ENCODE results near the gene NOVA1.

NOVA1 gene

DNA sequence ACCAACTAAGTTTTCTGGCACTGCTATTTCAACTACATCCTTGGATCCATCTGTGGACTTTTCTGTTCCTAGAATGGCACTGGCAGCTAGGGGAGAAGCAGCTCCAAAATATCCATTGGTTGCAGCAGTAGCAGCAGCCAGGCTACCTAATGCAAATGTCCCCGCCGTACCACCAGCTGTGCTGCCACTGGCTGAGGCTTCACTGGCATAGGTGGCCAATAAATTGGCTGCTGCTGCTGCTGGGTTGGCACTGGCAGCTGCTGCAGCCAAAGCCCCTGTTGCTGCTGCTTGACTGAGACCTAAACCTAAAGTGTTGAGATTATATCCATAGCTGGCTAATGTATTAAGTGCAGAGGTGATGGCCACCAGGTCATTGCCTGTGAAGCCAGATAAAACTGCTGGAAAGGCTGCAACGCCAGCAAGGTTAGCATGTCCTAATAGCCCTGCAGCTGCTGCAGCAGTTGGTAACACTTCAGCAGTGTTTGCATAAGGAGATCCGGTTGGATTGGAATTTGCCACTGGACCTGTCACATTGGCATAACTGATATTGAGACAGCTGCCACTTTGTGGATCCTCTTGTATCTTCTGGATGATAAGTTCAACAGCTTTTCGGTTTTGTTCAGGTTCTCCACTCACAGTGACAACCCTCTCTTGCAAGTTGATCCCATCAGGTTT, 149.5 kb downstream of the NOVA1 start:
- TF ChIP-seq, protein P1, sequence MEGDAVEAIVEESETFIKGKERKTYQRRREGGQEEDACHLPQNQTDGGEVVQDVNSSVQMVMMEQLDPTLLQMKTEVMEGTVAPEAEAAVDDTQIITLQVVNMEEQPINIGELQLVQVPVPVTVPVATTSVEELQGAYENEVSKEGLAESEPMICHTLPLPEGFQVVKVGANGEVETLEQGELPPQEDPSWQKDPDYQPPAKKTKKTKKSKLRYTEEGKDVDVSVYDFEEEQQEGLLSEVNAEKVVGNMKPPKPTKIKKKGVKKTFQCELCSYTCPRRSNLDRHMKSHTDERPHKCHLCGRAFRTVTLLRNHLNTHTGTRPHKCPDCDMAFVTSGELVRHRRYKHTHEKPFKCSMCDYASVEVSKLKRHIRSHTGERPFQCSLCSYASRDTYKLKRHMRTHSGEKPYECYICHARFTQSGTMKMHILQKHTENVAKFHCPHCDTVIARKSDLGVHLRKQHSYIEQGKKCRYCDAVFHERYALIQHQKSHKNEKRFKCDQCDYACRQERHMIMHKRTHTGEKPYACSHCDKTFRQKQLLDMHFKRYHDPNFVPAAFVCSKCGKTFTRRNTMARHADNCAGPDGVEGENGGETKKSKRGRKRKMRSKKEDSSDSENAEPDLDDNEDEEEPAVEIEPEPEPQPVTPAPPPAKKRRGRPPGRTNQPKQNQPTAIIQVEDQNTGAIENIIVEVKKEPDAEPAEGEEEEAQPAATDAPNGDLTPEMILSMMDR (conservative IDR thresholded peaks at IDR 0.05) = no peak

DNA sequence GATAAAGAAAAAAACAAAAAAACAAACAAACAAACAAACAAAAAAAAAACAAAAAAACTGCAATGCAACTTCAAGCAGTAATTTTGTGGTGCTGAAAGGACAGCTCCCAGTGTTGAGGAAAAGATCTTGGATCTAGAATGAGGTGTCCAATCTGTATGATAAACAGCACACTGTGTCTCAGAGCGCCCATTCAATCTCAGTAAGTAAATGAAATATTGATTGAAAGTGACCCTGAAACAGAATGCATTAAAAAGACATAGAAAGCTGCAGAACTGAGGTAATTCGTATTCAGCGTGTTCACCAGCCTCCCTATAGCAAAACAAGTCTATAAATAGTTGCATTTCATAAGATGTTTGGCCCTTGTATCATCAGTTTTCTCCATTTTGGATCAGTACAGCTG, 153.0 kb downstream of the NOVA1 start:
- TF ChIP-seq, protein P1 (conservative IDR thresholded peaks at IDR 0.05) = no peak
- no peak overlapping the region for H3K27ac ChIP-seq

More for the DNA sequence above, 149.5 kb downstream of the NOVA1 start:
- no peak overlapping the region for H3K27ac ChIP-seq

DNA sequence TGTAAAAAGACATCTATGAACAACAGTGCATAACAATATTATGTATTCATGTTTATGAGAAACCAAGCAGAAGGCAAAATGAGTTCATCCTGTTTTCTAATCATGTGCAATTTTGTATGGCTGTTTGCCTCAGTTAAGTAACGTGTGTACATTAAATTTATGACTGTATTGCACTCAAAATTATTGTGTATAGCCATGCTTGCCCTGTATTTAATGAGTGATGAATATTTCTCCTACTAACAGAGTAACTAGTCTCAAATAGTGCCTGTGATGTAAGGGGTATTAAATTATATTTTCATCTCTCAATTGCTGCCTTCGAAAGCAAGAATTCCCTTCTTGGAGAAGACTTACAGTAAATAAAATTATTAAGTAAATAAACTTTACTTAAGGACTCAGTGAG, 154.2 kb downstream of the NOVA1 start:
- H3K27ac ChIP-seq = no peak overlapping the region
- TF ChIP-seq, protein P1 (conservative IDR thresholded peaks at IDR 0.05) = no peak

DNA sequence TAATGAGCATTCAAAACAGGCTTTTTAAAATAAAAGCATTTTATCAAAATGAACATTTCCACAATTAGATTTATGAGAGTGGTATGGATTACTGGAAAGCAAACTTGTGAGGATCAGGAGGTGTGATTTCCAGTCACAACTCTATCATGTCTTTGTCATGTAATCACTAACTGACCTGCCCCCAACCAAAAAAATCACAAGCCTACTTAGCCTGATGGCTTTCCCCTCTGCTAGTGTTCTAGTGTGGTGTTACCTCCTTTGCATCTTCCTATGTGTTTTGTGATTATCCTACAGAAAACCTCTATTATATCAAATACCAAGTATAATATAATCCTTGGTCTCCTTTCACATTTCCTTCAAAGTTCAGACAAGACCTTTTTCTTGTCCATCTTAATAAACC, 168.6 kb downstream of the NOVA1 start:
- no peak overlapping the region for H3K27ac ChIP-seq
- TF ChIP-seq, protein P1 (conservative IDR thresholded peaks at IDR 0.05) = no peak

DNA sequence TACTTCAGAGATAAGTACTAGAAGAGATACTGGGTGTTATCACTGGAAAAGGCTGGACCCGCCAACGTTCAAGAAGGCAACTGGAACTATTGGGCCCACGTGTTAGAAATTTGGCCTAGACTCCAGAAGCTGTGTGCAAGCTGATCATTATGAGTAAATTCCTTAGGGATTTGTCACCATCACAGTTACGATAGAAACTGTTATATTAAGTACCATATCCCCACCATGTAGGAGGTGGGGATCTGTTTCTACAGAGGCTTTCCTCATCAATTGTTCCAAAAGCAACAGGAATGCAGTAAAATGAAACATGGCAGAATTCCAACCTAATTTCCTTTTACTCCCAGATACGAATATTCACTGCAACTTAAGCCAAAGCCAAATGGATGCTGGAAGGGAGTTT, 170.7 kb downstream of the NOVA1 start:
- TF ChIP-seq, protein P1 (conservative IDR thresholded peaks at IDR 0.05) = no peak
- H3K27ac ChIP-seq = no peak overlapping the region

DNA sequence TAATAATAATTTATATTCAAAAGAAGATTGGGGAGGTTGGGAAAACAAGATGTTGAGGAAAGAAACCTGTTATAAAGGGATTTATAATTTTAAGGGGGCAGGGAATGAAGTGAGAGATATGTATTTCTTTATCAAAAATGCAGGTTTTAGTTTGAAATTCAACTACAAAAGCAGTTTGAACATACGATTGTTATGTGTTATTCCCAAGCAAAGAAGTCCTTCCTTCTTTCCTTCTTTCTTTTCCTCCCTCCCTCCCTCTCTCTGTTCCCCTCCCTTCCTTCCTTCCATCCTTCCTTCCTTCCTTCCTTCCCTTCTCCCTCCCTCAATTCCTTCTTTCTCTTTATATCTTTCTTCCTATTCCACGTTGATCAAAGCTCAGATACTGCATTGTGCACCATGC, 173.3 kb downstream of the NOVA1 start:
- TF ChIP-seq, protein P1 (conservative IDR thresholded peaks at IDR 0.05) = no peak
- H3K27ac ChIP-seq = no peak overlapping the region

DNA sequence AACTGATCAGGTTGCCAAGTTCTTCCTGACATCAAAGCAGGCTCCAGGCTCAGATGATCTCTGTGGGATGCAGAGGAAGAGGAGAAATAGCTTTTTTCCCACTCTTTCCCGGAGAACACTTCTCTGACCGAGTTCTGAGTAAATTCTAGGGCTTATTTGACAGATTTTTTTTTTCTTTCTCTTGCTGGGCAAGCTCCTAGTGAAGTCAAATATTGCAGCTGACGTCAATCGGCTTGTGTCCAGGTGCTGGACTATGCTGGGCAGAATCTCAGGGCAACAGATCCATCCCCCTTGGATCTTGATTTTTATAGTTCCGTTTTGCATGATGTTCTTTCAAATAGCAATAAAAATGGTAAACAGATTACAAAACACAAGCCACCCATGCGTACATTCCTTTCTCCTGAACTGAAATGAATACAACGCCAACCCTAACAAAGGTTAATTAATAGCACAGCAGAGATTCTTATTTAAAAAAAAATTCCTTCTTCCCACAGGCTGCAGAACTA, 182.2 kb downstream of the NOVA1 start:
- TF ChIP-seq, protein P1 (conservative IDR thresholded peaks at IDR 0.05) = no peak
- peak overlapping the region; percentile 93 for H3K27ac ChIP-seq

Data from VCaP (cell line).